CD4-positive, alpha-beta T cell treated with Interferon gamma for 1 hour (primary cell): Measurements from ENCODE around the gene CYP2C19.
"Not testable (repeated sequence)": the region's sequence is repeated elsewhere in the genome, so short reads cannot be mapped to it uniquely, and the experiment has no call there.

Source experiments
- DNase-seq: peaks from one replicate; pipeline ENCODE4 v3.0.0-alpha.2; 2020

The CYP2C19 gene

GRCh38 chr10:94889123-94889522, 126.6 kb downstream of the CYP2C19 start:
- DNase-seq = no peak

GRCh38 chr10:94890264-94891022, 128.0 kb downstream of the CYP2C19 start:
- DNase-seq = no peak

GRCh38 chr10:94898414-94898813, 135.9 kb downstream of the CYP2C19 start:
- not testable (repeated sequence) for DNase-seq

- no peak for DNase-seq
Measured at GRCh38 chr10:94902080-94902479, 139.6 kb downstream of the CYP2C19 start.

- no peak for DNase-seq
Measured at GRCh38 chr10:94902570-94902969, 140.1 kb downstream of the CYP2C19 start.
